Thyroid gland (tissue), 4 donors: Measurements from ENCODE around the gene GNG3. TPM values are rescaled to one million over a fixed set of nuclear protein-coding genes. Genes with fewer than 3 reads are reported as not detected.
"Not testable (repeated sequence)": the region's sequence is repeated elsewhere in the genome, so short reads cannot be mapped to it uniquely, and the experiment has no call there.

Source experiments
- DNase-seq, 2 donors: peaks; one replicate each; pipeline ENCODE4 v3.0.0-alpha.2; 2019
- H3K27ac ChIP-seq, 3 donors: fragments of 200-600 bp; sonication (generic); 1 replicate in 2 of 3; 2 replicates in 1 of 3; pipeline ENCODE4 v1.5.1; 2016 to 2019; ENCODE audit warnings: mild to moderate bottlenecking in 1 of 3, moderate library complexity in 1 of 3
- H3K27me3 ChIP-seq: fragments of 200-600 bp; sonication (generic); one replicate; pipeline ENCODE4 v1.5.1; 2019
- H3K36me3 ChIP-seq, 2 donors: fragments of 200-600 bp; sonication (generic); one replicate each; pipeline ENCODE4 v1.5.1; 2016 to 2019
- H3K4me1 ChIP-seq, 2 donors: fragments of 200-600 bp; sonication (generic); one replicate each; pipeline ENCODE4 v1.5.1; 2017 to 2019
- H3K4me3 ChIP-seq, 3 donors: fragments of 200-600 bp; sonication (generic); replicated peaks in 1 of 3; 1 replicate in 2 of 3; 2 replicates in 1 of 3; pipeline ENCODE4 v1.5.1; 2016; ENCODE audit warnings: mild to moderate bottlenecking in 1 of 3
- H3K9me3 ChIP-seq: fragments of 200-600 bp; sonication (generic); one replicate; pipeline ENCODE4 v1.5.1; 2017
- CTCF ChIP-seq, 6 experiments: fragments of 200-600 bp in 3 of 6; fragments of 450-650 bp in 3 of 6; sonication (generic) in 3 of 6; IDR thresholded peaks; one replicate each; pipeline ENCODE4 v1.5.1; 2016 to 2019; ENCODE audit warnings: antibody characterized with exemption in 6 of 6, mild to moderate bottlenecking in 2 of 6, inconsistent platforms in 1 of 6, moderate library complexity in 1 of 6
- POLR2A ChIP-seq, 2 donors: fragments of 450-650 bp; IDR thresholded peaks; one replicate each; pipeline ENCODE4 v1.6.1; 2017; ENCODE audit warnings: antibody characterized with exemption in 2 of 2, mild to moderate bottlenecking in 2 of 2, moderate library complexity in 1 of 2
- WGBS, 2 donors: methylation state at CpG; one replicate each; pipeline ENCODE4 v1.1.5; 2017; 5-methylcytosine and 5-hydroxymethylcytosine counted together
- intact Hi-C: fragments of 100-400 bp; cut with DNase I; formaldehyde crosslinking; loops from one replicate; pipeline ENCODE4 v1.15.1; 2023
- total RNA-seq, 4 donors: library from RNA; depleted of rRNA; stranded (reverse); fragments of >200 nt; gene quantifications; one replicate each; pipeline ENCODE4 v1.2.3, GENCODE V29; 2016

Gene GNG3
- total RNA-seq, 4 donors from 2014 or later: not detected

DNA sequence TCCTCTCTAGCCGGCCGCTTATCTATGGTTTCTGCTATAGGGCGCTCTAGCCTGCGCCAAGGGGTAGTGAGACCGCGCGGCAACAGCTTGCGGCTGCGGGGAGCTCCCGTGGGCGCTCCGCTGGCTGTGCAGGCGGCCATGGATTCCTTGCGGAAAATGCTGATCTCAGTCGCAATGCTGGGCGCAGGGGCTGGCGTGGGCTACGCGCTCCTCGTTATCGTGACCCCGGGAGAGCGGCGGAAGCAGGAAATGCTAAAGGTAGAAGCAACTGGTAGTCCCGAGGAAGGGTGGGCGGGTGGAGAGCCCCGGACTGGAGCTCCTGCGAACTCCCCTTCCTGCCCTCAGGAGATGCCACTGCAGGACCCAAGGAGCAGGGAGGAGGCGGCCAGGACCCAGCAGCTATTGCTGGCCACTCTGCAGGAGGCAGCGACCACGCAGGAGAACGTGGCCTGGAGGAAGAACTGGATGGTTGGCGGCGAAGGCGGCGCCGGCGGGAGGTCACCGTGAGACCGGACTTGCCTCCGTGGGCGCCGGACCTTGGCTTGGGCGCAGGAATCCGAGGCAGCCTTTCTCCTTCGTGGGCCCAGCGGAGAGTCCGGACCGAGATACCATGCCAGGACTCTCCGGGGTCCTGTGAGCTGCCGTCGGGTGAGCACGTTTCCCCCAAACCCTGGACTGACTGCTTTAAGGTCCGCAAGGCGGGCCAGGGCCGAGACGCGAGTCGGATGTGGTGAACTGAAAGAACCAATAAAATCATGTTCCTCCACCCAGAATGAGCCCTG lies 35.7 kb upstream of the GNG3 start, which contains the start of the genes LBHD1 and UQCC3:
LBHD1 (minus strand) TSS at position 660 of the 782 bp plus-strand sequence. CDS start 2,236 bp downstream, outside the sequence.
UQCC3 (plus strand) TSS at position 66 of the 782 bp plus-strand sequence; CDS start at position 139, 73 bp downstream.
- intact Hi-C loops: no loop called here
- Histone ChIP-seq H3K9me3 (no peaks in the 10 kb centered on the region), H3K4me3 (peak within 1 kb of the TSS; percentile 45 to 80 (median 67)), H3K36me3 (peaks cover 2 to 4% of the 10 kb centered on the region in 2 donors), H3K27me3 (no peaks in the 10 kb centered on the region), H3K27ac (peak within 1 kb of the TSS; percentile 77 to 92 (median 86)), H3K4me1 (peaks cover 12 to 27% of the 10 kb centered on the region in 2 donors)
- WGBS, 2 donors: 0% methylated on average over 24 to 37 of the region's 59 CpGs
- TF ChIP-seq POLR2A (IDR thresholded peaks at IDR 0.05) (peak in 1 of 2 donors; percentile 74), CTCF (IDR thresholded peaks at IDR 0.05) (peak in 1 of 6 experiments; percentile 7)
- peak; percentile 76 to 77 for DNase-seq

- WGBS, 2 donors: 89 to 98% methylated on average over 2 of the region's 2 CpGs
- H3K4me1 ChIP-seq: peaks cover 13 to 33% of the 10 kb centered on the region in 2 donors
Measured at GRCh38 chr11:62673196-62673525, 34.3 kb upstream of the GNG3 start.

DNA sequence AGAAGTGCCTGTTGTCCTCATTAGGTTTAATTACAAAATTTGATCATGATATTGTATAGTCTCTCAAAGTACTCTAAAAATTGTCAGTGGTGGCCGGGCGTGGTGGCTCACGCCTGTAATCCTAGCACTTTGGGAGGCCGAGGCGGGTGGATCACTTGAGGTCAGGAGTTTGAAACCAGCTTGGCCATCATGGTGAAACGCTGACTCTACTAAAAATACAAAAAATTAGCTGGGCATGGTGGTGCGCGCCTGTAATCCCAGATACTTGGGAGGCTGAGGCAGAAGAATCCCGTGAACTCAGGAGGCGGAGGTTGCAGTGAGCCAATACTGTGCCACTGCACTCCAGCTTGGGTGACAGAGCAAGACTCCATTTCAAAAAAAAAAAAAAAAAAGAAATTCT lies 32.1 kb upstream of the GNG3 start:
- Histone ChIP-seq H3K4me1 (peaks cover 17 to 39% of the 10 kb centered on the region in 2 donors), H3K36me3 (peaks cover 12% of the 10 kb centered on the region in 2 donors)
- H3K9me3 ChIP-seq, intact Hi-C loops, H3K27me3 ChIP-seq, DNase-seq, H3K4me3 ChIP-seq, H3K27ac ChIP-seq: not testable (repeated sequence)
- 88 to 98% methylated on average over 10 of the region's 10 CpGs for WGBS, 2 donors

More at GRCh38 chr11:62673196-62673525, 34.3 kb upstream of the GNG3 start:
- Histone ChIP-seq H3K9me3 (no peaks in the 10 kb centered on the region), H3K36me3 (peaks cover 12% of the 10 kb centered on the region in 2 donors), H3K4me3 (no peak overlapping the region), H3K27me3 (no peaks in the 10 kb centered on the region), H3K27ac (no peak overlapping the region)
- intact Hi-C loops: no loop called here
- DNase-seq: no peak
- TF ChIP-seq CTCF (IDR thresholded peaks at IDR 0.05) (no peak), POLR2A (IDR thresholded peaks at IDR 0.05) (no peak)

GRCh38 chr11:62676698-62677097 lies 30.8 kb upstream of the GNG3 start:
- intact Hi-C loops: no loop called here
- Histone ChIP-seq H3K27me3 (no peaks in the 10 kb centered on the region), H3K4me1 (peaks cover 13 to 33% of the 10 kb centered on the region in 2 donors), H3K27ac (no peak overlapping the region), H3K9me3 (no peaks in the 10 kb centered on the region), H3K4me3 (no peak overlapping the region), H3K36me3 (peaks cover 12% of the 10 kb centered on the region in 2 donors)
- TF ChIP-seq POLR2A (IDR thresholded peaks at IDR 0.05) (no peak), CTCF (IDR thresholded peaks at IDR 0.05) (no peak)
- DNase-seq: no peak
- 76 to 77% methylated on average over 6 of the region's 6 CpGs for WGBS, 2 donors

DNA sequence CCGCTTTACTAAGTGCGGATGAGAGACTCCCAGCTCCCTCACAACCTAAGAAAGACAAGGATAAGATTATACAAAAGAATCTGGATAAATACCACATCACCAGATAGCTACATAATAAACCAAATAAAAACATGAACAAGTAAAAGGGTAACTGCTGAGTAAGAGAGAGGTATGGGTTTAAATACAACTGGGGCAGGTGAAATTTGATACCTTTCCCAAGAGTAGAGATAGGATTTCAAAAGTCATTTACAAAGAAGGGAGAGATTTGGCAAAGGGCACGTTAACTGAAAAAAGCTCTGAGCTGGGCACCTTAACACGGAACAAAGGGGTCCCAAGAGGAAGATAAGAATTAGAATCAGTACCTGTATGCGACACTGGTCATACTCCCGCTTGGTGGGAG lies 30.3 kb upstream of the GNG3 start:
- Histone ChIP-seq H3K27me3 (no peaks in the 10 kb centered on the region), H3K4me1 (peaks cover 13 to 32% of the 10 kb centered on the region in 2 donors), H3K27ac (no peak overlapping the region), H3K4me3 (no peak overlapping the region), H3K9me3 (no peaks in the 10 kb centered on the region), H3K36me3 (peaks cover 12% of the 10 kb centered on the region in 2 donors)
- no peak for TF ChIP-seq CTCF (IDR thresholded peaks at IDR 0.05)
- intact Hi-C loops: no loop called here
- WGBS, 2 donors: 84 to 86% methylated on average over 6 of the region's 6 CpGs
- no peak for DNase-seq
